Hippocampal formation (tissue), 2 donors: ENCODE results near the gene TBC1D10B.
A peak's percentile ranks its signal among the peaks of the same experiment; 100 is the strongest.

Experiments used
- DNase-seq, 2 donors: peaks; one replicate each; lab custom pipeline; 2025; lab: John Stamatoyannopoulos, UW

The TBC1D10B gene, protein sequence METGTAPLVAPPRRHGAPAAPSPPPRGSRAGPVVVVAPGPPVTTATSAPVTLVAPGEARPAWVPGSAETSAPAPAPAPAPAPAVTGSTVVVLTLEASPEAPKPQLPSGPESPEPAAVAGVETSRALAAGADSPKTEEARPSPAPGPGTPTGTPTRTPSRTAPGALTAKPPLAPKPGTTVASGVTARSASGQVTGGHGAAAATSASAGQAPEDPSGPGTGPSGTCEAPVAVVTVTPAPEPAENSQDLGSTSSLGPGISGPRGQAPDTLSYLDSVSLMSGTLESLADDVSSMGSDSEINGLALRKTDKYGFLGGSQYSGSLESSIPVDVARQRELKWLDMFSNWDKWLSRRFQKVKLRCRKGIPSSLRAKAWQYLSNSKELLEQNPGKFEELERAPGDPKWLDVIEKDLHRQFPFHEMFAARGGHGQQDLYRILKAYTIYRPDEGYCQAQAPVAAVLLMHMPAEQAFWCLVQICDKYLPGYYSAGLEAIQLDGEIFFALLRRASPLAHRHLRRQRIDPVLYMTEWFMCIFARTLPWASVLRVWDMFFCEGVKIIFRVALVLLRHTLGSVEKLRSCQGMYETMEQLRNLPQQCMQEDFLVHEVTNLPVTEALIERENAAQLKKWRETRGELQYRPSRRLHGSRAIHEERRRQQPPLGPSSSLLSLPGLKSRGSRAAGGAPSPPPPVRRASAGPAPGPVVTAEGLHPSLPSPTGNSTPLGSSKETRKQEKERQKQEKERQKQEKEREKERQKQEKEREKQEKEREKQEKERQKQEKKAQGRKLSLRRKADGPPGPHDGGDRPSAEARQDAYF

DNA sequence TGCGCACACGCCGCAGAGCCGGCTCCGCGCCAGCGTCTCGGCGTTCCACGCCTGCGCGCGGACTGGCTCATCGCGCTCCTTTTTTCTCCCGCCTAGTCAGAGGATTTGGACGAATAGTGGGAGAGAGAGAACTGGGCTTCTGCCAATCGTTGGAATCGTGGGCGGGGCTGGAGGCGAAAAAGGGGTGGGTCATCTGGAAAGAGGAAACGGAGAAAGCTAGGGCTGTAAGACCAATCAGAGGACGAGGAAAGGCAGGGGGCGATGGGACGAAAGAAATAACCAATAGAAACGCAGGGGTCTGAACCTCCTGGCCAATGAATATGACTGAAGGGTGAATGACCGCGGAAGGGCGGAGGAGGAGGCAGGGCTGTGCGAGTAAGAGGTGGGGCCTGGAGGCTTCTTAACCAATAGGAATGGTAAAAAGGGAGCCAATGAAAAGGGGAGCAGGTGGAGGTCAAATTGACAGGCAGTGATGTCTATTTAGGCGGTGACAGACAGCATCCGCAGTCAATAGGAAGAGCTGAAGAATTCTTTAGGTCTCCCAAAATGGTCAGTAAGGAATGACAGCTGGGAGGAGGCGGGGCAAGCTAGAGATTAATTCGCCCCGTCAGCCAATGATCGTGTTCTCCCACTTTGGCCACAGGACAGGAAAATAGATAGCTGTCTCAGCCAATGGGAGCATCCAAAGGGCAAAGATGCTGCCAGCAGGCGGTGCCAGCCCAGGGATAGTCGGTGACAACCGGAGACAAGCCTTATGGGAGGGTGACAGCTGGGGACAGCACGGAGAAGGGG is at the start of gene TBC1D10B:
TBC1D10B (minus strand) TSS at position 39 of the 792 bp plus-strand sequence. CDS start 311 bp downstream, outside the sequence.
- DNase-seq, result peak; percentile 100

DNA sequence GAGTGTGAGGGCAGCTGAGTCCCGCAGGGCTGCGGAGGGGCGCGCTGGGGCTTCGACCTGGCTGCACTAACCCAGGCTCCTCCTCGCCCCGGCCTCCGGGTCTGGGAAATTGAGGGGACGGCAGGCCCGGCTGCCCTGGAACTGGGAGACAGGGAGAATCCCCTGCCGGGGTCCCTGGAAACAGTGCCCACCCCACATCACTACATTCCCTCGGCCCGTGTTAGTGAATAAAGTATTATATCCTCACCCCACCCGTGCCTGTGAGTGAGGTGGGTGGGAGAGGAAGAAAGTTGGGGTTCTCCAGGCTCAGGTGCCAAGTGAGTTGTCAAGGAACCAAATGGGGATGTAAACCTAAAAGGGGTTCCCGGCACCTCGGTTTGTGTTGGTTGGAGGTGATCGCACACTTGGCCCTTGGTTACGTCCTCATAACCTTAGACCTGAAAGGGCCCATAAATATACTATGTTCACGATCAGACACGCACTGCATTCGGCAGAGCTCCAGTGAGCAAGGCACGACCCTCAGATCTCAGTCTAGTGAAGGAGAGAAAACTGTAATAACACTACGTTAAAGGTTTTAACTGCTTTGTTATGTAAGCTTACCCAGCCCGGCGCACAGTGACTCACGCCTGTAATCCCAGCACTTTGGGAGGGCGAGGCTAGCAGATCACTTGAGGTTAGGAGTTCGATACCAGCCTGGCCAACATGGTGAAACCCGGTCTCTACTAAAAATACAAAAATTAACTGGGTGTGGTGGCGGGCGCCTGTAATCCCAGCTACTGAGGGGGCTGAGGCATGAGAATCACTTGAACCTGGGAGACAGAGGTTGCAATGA is 48.3 kb upstream of the TBC1D10B start:
- no peak for DNase-seq

DNA sequence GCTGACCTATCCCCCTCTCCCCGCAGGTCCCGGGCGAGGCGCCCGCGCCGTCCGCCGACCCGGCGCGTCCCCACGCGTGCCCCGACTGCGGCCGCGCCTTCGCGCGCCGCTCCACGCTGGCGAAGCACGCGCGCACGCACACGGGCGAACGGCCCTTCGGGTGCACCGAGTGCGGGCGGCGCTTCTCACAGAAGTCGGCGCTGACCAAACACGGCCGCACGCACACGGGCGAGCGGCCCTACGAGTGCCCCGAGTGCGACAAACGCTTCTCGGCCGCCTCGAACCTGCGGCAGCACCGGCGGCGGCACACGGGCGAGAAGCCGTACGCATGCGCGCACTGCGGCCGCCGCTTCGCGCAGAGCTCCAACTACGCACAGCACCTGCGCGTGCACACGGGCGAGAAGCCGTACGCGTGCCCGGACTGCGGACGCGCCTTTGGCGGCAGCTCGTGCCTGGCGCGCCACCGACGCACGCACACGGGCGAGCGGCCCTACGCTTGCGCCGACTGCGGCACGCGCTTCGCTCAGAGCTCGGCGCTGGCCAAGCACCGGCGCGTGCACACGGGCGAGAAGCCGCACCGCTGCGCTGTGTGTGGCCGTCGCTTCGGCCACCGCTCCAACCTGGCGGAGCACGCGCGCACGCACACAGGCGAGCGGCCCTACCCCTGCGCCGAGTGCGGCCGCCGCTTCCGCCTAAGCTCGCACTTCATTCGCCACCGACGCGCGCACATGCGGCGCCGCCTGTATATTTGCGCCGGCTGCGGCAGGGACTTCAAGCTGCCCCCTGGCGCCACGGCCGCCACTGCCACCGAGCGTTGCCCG is 47.4 kb upstream of the TBC1D10B start:
- peak; percentile 47 to 86 for DNase-seq

DNA sequence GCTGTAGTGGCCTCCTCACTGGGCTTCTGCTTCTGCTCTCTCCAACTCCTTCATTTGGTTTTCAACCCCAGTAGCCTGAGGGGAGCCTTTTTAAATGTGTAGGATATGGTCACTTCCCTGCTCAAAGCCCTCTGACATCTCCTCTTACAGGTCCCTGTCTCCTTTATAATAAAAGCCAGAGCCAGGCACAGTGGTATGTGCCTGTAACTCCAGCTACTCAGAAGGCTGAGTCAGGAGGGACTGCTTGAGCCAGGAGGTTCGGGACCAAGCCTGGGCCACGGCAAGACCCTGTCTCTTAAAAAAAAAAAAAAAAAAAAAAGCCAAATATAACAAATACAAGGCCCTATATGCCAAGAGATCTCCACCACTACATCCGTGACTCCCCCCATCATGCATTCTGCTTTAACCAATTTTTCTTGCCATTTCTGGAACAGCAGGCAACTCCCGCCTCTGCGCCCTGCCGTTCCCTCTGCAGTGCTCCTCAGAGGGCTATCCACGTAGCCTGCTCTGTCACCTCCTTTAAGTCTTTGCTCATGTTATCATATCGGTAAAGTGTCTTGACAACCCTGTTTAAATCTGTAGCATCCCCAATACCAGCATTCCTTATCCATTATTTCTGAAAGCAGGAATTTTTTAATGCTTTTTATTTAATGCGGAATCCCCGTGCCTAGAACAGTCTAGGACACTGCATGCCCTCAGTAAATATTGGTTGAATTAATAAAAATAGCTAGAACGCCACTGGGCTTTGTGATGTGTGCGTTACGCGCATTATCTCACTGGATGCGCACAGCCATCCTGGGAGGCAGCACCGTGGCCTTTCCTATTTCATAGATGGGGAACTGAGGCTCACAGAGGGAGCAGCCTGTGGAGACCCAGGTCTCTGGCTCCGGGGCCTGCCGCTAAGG is 46.6 kb upstream of the TBC1D10B start:
- no peak for DNase-seq

DNA sequence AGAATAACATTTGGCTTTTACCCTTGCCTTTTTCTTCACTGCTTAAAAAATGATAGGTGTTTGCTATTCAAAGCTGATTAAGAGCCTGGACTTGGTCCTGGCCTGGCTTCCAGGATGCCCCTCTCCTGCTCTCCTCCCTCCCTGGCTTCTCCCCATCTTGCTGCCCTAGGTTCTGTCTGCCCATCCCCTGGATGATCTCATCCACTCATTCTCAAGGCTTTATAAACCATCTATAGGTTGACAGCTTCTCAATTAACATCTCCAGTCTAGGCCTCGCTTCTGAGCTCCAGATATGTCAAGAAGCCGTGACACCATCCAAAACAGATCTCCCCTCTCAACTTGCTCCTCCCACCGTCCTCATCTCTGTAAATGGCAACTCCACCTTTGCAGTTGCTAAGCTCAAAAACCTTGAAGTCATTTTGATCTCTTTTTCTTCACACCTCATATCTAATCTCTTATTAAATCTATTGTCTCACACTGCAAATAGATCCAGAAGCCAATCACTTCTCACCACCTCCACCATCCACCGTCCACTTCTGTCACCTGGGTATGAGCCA is 45.8 kb upstream of the TBC1D10B start:
- no peak for DNase-seq

DNA sequence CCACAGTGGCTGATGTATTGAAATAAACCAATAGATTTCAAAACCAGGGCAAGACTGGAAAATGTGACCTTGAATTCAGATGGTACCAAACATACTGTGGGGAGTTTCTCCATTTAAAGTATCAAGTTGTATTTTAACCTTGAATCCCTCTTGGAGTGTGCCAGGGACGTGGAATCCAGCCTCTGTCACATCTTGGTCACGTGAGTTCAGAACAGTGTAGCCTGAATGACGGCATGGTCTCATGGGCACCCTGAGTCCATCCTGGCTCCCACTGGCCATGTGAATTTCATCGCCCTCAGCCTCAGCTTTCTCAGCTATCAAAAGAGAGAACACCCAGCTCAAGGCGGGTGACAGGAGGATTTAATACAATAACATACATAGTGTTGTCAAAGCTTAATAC is 43.9 kb upstream of the TBC1D10B start:
- DNase-seq, result no peak

DNA sequence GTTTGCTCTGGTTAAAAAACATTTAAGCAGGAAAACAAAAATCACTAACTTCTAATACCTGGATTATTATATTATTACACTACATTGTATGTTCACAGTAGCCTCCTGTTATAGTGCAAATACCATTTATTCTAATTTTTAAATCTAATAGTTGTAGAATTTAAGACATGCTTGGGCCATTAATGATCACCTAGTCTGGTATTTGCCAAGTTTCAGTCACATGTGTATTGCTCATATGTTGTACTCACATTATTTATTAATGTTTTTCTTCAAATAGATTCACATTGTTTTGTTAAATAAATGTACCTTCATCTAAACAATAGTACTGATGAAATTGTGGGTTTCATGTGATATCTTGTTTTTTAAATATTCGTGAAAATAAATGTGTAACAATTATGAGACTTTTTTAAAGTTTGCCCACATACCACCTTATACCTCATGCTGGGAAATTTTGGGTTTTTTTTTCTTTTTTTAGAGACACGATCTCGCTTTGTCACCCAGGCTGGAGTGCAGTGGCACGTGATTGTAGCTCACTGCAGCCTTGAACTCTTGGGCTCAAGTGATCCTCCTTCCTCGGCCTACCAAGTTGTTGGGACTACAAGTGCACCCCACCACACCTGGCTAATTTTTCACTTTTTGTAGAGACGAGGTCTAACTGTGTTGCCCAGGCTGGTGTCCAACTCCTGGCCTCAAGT is 43.0 kb upstream of the TBC1D10B start:
- no peak for DNase-seq

DNA sequence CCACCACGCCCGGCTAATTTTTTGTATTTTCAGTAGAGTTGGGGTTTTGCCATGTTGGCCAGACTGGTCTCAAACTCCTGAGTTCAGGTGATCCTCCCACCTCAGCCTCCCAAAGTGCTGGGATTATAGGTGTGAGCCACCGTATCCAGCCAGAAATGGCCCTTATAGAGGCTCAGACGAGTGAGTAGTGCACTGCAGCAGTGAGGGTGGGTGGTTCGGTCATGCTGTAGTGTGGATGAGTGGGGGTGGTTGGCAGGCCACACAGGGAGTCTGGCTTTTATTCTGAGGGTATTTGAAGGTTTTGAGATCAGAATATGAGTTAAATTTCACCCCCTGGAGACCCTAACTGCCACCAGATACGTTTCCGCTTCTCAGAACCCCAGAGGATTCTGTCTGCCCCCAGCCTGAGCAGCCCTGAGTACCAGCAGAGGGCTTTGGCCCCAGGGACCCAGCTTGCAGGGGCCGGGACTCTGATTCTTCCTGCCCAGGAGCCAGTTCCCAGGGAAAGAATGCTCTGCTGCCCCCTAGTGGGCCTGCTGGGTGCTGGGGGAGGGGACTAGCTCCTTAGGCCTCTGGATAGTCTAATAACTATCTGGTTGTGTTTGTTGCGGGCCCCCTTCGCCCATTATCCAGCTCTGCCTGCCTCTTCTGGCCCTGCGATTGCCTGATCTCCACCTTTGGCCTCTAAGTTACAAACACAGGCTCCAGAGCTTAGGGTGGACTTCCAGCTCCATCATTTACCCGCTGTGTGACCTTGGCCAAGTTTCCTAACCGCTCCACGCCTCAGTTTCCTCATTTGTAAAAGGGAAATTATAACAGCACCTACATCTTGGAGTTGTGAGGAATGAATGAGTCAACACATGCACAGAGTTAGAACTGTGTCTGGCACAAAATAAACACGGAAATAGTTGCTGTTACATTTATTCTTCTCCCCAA is 39.1 kb upstream of the TBC1D10B start:
- peak; percentile 80 to 88 for DNase-seq

DNA sequence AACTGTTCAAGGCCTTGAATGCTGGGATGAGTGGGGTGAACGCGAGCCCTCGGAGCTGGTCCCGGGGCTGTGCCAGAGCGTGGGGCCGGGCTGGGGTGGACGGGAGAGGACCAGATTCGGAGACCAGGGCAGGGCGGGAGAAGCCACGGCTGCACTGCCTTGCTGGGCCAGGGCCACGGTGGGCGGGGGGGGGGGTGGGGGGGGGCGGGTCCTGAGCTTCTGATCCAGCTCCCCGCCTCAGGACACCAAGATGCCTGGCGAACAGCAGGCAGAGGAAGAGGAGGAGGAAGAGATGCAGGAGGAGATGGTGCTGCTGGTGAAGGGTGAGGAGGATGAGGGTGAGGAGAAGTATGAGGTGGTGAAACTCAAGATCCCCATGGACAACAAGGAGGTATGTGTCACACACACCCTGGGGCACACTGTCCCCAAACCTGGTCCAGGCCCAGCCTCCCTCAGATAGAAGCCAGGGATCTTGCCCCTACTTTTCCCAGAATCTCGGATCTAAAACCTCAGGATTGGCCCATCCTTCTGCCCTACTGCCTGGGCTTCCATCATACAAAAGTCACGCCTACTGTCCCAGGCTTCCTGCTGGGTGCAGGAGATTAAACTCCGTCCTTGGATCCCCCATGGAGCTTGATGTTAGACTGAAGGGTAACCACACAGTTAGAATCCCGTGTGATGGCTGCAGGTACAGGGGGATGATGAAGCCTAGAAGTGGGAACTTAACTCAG is 37.7 kb upstream of the TBC1D10B start:
- DNase-seq, result no peak

DNA sequence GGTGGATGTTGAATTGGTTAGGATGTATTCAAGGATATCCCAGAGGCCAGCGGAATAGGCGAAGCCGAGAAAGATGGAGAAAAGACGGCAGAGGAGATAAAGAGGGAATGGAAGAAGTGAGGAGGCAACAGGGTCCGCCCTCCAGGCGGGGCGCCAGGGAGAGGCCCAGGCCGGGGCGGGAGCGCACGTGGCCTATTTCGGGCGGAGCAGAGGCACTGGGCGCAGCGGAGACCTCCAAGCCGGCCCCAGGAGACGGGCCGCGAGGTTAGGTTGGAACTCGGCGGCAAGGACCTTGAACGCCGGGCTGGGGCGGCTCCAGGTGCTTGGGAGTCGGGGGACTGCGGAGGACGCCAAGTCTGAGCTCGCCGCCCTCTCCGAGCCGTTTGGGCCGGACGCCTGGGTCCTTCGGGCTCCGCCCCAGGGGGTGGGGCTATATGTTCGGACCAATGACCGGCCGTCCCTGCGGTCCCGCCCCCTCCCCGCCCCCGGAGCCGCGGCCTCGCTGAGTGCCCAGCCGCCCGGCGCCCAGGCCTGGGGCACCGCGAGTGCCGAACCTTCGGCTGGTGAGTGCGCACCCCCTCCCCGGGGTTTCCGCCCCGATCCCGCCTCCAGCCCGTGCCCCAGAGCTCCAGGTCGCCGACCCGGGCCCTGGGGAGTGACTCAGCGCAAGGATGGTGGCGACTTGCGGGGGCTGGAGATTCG is 37.0 kb upstream of the TBC1D10B start, which contains the start of gene ZNF771:
ZNF771 (plus strand) TSS at position 505 of the 702 bp plus-strand sequence. CDS start 448 bp downstream, outside the sequence.
- DNase-seq, result peak; percentile 84 to 92

DNA sequence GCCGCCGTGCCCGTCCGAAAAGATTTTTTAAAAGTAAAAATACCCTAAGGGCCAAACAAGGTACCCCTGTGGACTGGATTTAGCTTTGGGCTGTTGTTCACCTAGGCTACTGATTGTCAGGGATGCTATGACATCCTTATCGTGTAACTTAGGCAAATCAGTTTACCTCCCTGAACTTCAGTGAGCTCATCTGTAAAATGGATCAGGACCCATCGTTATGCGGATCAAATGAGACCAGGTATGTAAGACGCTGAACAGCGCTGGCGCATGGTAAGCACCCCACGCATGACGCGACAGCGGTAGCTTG is 36.5 kb upstream of the TBC1D10B start:
- DNase-seq, result no peak

DNA sequence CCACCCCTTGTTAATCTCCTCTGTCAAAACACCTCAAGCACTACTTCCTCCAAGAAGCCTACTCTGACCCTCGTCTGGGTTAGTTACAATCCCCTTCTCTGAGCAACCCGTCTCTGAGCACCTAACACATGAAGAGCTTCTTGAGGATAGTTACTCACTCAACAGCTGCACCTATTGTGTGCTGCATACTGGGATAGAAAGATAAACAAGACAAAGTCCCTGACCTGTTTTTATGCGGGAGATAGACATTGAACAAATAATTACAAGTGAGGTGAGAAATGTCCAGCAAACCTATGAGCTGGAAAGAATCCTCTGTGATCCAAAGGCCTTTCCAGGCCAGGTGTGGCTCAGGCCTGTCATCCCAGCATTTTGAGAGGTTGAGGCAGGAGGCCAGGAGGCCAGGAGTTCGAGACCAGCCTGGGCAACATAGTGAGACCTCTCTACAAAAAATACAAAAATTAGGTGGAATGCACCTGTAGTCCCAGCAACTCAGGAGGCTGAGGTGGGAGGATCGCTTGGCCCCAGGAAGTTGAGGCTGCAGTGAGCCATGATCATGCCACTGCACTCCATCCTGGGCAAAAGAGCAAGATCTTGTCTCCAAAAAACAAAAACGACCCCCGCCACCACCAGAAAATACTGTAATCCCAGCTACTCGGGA is 31.6 kb upstream of the TBC1D10B start:
- no peak for DNase-seq

DNA sequence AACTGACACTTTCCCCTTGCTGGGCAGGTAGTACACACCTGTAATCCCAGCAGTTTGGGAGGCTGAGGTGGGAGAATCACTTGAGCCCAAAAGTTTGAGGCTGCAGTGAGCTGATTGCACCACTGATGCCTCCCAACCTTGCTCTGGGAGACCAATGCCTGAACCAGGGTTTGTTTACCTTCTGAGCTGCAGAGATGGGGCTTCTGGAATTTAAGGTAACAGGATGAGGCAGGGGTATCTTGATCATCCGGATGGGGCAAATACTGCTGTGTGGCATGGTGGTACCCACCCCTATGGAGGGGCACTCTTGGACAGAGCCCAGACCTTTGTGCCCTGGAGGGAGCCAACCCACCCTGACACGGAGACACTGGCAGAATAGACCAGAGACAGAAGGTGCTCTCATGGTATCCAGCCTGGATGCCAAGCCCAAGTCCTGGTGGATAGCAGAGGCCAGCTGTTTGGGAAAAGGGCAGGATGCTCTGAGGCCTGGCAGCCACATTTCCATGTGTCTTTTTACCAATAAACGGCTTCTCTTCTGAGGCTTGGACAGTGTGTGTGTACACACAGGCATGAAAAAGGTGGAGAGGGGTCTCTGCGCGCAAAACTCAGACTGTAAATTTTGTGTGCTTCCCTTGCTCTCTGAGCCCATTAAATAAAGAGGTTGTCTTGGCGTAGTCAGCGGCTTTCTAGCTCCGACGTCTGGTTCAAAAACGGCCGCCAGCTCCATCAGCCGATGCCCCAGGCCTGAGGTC is 29.3 kb upstream of the TBC1D10B start:
- DNase-seq, result no peak

DNA sequence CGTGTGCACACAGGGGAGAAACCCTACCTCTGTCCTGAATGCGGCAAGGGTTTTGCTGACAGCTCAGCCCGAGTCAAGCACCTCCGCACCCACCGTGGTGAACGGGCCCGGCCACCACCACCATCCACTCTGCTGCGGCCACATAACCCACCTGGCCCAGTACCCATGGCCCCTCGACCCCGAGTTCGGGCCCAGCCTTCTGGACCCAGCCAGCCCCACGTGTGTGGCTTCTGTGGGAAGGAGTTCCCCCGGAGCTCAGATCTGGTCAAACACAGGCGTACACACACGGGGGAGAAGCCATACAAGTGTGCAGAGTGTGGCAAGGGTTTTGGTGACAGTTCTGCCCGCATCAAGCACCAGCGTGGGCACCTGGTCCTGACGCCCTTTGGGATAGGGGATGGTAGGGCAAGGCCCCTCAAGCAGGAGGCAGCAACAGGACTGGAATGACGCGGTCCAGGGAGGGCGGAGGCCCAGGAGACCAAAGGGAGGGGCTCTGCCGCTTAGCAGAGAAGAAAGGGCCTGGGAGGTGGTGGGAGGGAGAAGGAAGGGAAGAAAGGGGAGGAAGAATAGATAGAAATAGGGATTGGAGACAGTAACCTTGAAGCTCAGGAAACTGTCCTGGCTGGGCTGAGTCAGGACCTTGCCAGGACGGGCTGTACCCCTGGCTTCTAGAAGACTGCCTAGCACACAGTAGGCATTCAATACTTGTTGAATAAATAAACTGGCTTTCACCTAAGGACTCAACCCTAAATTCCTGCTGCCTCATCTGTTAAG is 28.6 kb upstream of the TBC1D10B start:
- DNase-seq, result no peak
